HL-60 (cell line): ENCODE results near the gene LBH.

Experiments
- POLR2AphosphoS5 ChIP-seq: IDR thresholded peaks from 2 replicates; pipeline ENCODE4 v1.6.1; 2012; ENCODE audit warnings: low read depth
- SPI1 ChIP-seq: IDR thresholded peaks from 2 replicates; pipeline ENCODE4 v1.6.1; 2012; ENCODE audit warnings: low read depth, mild to moderate bottlenecking, borderline replicate concordance
- TF ChIP-seq, protein P1 (sequence below): IDR thresholded peaks from one replicate; pipeline ENCODE4 v1.5.1; 2011; ENCODE audit warnings: low read length, control low read depth, inconsistent platforms; ENCODE audit not compliant: insufficient read depth

DNA sequence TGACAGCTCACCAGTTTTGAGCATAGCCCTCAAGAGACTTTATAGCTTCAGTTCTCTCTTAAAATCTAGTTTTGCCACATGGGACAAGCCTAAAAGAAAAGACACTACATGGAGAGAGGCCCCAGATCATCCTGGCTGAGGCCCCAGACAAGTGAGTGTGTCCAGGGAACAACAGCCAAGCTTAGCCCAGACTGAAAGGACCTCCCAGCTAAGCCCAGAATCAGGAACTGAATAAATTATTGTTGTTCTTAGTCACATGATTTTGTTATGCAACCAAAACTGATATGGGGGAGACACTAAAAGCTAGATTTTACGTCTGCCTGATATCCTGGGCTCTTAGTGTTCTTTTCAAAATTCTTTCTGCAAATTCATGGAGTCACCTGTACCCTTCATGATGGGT is 29.3 kb upstream of the LBH start:
- TF ChIP-seq, protein P1, sequence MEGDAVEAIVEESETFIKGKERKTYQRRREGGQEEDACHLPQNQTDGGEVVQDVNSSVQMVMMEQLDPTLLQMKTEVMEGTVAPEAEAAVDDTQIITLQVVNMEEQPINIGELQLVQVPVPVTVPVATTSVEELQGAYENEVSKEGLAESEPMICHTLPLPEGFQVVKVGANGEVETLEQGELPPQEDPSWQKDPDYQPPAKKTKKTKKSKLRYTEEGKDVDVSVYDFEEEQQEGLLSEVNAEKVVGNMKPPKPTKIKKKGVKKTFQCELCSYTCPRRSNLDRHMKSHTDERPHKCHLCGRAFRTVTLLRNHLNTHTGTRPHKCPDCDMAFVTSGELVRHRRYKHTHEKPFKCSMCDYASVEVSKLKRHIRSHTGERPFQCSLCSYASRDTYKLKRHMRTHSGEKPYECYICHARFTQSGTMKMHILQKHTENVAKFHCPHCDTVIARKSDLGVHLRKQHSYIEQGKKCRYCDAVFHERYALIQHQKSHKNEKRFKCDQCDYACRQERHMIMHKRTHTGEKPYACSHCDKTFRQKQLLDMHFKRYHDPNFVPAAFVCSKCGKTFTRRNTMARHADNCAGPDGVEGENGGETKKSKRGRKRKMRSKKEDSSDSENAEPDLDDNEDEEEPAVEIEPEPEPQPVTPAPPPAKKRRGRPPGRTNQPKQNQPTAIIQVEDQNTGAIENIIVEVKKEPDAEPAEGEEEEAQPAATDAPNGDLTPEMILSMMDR: no peak
- no peak for TF ChIP-seq POLR2AphosphoS5
- TF ChIP-seq SPI1: peak; percentile 23; the same call in 1 of the 2 replicates
